ENCODE data around the gene CRNKL1. TPM values are rescaled to one million over a fixed set of nuclear protein-coding genes. Genes with fewer than 3 reads are reported as not detected.

CRNKL1 gene
- polyA plus RNA-seq, 1 of the 3 experiments (the other 2 are of a cell fraction): 7.6 TPM

- peak; percentile 17; the same call in 1 of the 2 replicates for TF ChIP-seq TCF12 (IDR thresholded peaks at IDR 0.05)
- peak; percentile 31; the same call in 1 of the 2 replicates for TF ChIP-seq MAX (IDR thresholded peaks at IDR 0.05; ENCODE audit: low read depth)
- TF ChIP-seq CHD2 (IDR thresholded peaks at IDR 0.05; ENCODE audit: low read length, partially characterized antibody): no peak
- no peak for TF ChIP-seq RXRA (IDR thresholded peaks at IDR 0.05; ENCODE audit: borderline replicate concordance, low read depth)
These were observed 41.4 kb downstream of the CRNKL1 start (continued) for GRCh38 chr20:20010639-20011500.

GRCh38 chr20:20009784-20010253, 42.4 kb downstream of the CRNKL1 start:
- H3K4me2 ChIP-seq: no peak overlapping the region
- no peaks in the 10 kb centered on the region for H3K27me3 ChIP-seq (ENCODE audit: insufficient read depth)
- TF ChIP-seq TAF1 (IDR thresholded peaks at IDR 0.05; ENCODE audit: borderline replicate concordance, low read depth, low read length) (no peak), GABPA (IDR thresholded peaks at IDR 0.05; ENCODE audit: low read depth) (no peak), MXI1 (IDR thresholded peaks at IDR 0.05; ENCODE audit: low read depth, low read length) (no peak), ZBTB33 (IDR thresholded peaks at IDR 0.05; ENCODE audit: borderline replicate concordance, low read depth) (no peak), FOSL2 (IDR thresholded peaks at IDR 0.05; ENCODE audit: borderline replicate concordance, low read depth) (no peak), YY1 (IDR thresholded peaks at IDR 0.05; ENCODE audit: low read depth) (no peak), EP300 (IDR thresholded peaks at IDR 0.05; ENCODE audit: borderline replicate concordance in 1 of 2, low read depth in 1 of 2, low read length in 1 of 2) (no peak), MAX (IDR thresholded peaks at IDR 0.05; ENCODE audit: low read depth) (no peak), RCOR1 (IDR thresholded peaks at IDR 0.05; ENCODE audit: low read length) (no peak), USF1 (IDR thresholded peaks at IDR 0.05; ENCODE audit: borderline replicate concordance, low read depth) (no peak), SIN3A (IDR thresholded peaks at IDR 0.05; ENCODE audit: borderline replicate concordance, low read depth, low read length) (no peak), MEF2A (IDR thresholded peaks at IDR 0.05; ENCODE audit: borderline replicate concordance, low read depth) (no peak), SMC3 (IDR thresholded peaks at IDR 0.05; ENCODE audit: low read depth, low read length) (no peak), TCF12 (IDR thresholded peaks at IDR 0.05) (no peak), EZH2phosphoT487 (IDR thresholded peaks at IDR 0.05; ENCODE audit: borderline replicate concordance, low read depth) (no peak), NRF1 (IDR thresholded peaks at IDR 0.05; ENCODE audit: low read depth, low read length) (no peak), RAD21 (IDR thresholded peaks at IDR 0.05; ENCODE audit: low read length) (no peak), ELF1 (IDR thresholded peaks at IDR 0.05) (no peak), REST (IDR thresholded peaks at IDR 0.05; ENCODE audit: low read depth, low read length) (no peak), PBX3 (IDR thresholded peaks at IDR 0.05) (no peak)
- ChIA-PET POLR2A (no interaction called here), CTCF (interaction anchor here (0.8 to 1.2 kb wide), 2 partner anchors 15 to 227 kb away, joined by 3 read pairs; no protein-coding TSS in a partner anchor)
- H3K79me2 ChIP-seq (ENCODE audit: insufficient read depth): no peaks in the 10 kb centered on the region
- H3F3A ChIP-seq (replicated peaks; ENCODE audit: insufficient read depth): peaks cover 7% of the 10 kb centered on the region
- no peaks in the 10 kb centered on the region for H3K9me2 ChIP-seq
- H4K20me1 ChIP-seq (ENCODE audit: insufficient read depth): no peaks in the 10 kb centered on the region
- H3K27ac ChIP-seq (ENCODE audit: low read depth in 2 of 2, low read length in 1 of 2): peak overlapping the region; percentile 11 to 45; a peak in 2 of 4 replicates
- no peaks in the 10 kb centered on the region for H3K9me3 ChIP-seq
- DNase-seq: no peak
- H3K36me3 ChIP-seq (replicated peaks in 1 of 2; ENCODE audit: control insufficient read depth in 1 of 2, insufficient read depth in 2 of 2, low read length in 1 of 2): no peaks in the 10 kb centered on the region
- no peak overlapping the region for H2AFZ ChIP-seq (ENCODE audit: low read depth)
- no peak overlapping the region for H3K4me3 ChIP-seq (ENCODE audit: low read depth in 2 of 2, low read length in 1 of 2)
- no peak overlapping the region for H3K9ac ChIP-seq
- WGBS (ENCODE audit: low lambda C conversion rate): 95% methylated on average over 14 of the region's 14 CpGs
- peaks cover 0 to 5% of the 10 kb centered on the region in 2 experiments; a peak in 3 of 4 replicates for H3K4me1 ChIP-seq (ENCODE audit: control insufficient read depth in 1 of 2, insufficient read depth in 2 of 2, low read depth in 1 of 2, low read length in 1 of 2)

Data from SK-N-SH (cell line).